DOHH2 (cell line): ENCODE data around the gene POLA1.

Experiments used
- H3F3A ChIP-seq: fragments of 200-600 bp; sonication (generic), shearing (Covaris generic); 2 replicates; pipeline ENCODE4 v1.6.0; 2016; ENCODE audit warnings: antibody characterized with exemption, mild to moderate bottlenecking; ENCODE audit not compliant: control insufficient read depth, insufficient read depth
- H3K27ac ChIP-seq: fragments of 200-600 bp; sonication (generic); 2 replicates; pipeline ENCODE4 v1.5.1; 2014; ENCODE audit warnings: low read depth, mild to moderate bottlenecking, low read length, moderate library complexity
- H3K27me3 ChIP-seq: fragments of 200-600 bp; sonication (generic); 2 replicates; pipeline ENCODE4 v1.6.1; 2014; ENCODE audit warnings: mild to moderate bottlenecking, low read length, mixed read lengths; ENCODE audit not compliant: control insufficient read depth
- H3K36me3 ChIP-seq: fragments of 200-600 bp; sonication (generic); 2 replicates; pipeline ENCODE4 v1.6.1; 2014; ENCODE audit warnings: mild to moderate bottlenecking, low read length, moderate library complexity, mixed read lengths; ENCODE audit not compliant: control insufficient read depth
- H3K4me1 ChIP-seq: fragments of 200-600 bp; sonication (generic); 2 replicates; pipeline ENCODE4 v1.6.1; 2014; ENCODE audit warnings: mild to moderate bottlenecking, low read length, mixed read lengths; ENCODE audit not compliant: control insufficient read depth
- H3K4me2 ChIP-seq: fragments of 200-600 bp; sonication (generic); 2 replicates; pipeline ENCODE4 v1.6.0; 2014; ENCODE audit warnings: mild to moderate bottlenecking, low read length, moderate library complexity
- H3K4me3 ChIP-seq: fragments of 200-600 bp; sonication (generic); 2 replicates; pipeline ENCODE4 v1.5.1; 2014; ENCODE audit warnings: mild to moderate bottlenecking, low read length, mixed read lengths
- H3K79me2 ChIP-seq: fragments of 200-600 bp; sonication (generic); 2 replicates; pipeline ENCODE4 v1.6.1; 2014; ENCODE audit warnings: mild to moderate bottlenecking, low read length, mixed read lengths; ENCODE audit not compliant: control insufficient read depth
- H3K9me2 ChIP-seq: fragments of 200-600 bp; sonication (generic); replicated peaks from 2 replicates; pipeline ENCODE4 v1.6.1; 2014; ENCODE audit warnings: mild to moderate bottlenecking, low read length, mixed read lengths; ENCODE audit not compliant: control insufficient read depth
- H3K9me3 ChIP-seq: fragments of 200-600 bp; sonication (generic); 2 replicates; pipeline ENCODE4 v1.6.1; 2014; ENCODE audit warnings: antibody characterized with exemption, low read length, mixed read lengths; ENCODE audit not compliant: control insufficient read depth, insufficient read depth
- H4K20me1 ChIP-seq: fragments of 200-600 bp; sonication (generic); 2 replicates; pipeline ENCODE4 v1.6.0; 2014; ENCODE audit warnings: low read depth, mild to moderate bottlenecking, antibody characterized with exemption, low read length, moderate library complexity; ENCODE audit not compliant: control insufficient read depth, insufficient read depth
- EZH2phosphoT487 ChIP-seq: fragments of 200-600 bp; sonication (generic); IDR thresholded peaks from 2 replicates; pipeline ENCODE4 v1.6.1; 2017; ENCODE audit warnings: borderline replicate concordance, mild to moderate bottlenecking, antibody characterized with exemption, low read length, moderate library complexity, mixed read lengths
- TF ChIP-seq, protein P1 (sequence below): fragments of 200-600 bp; sonication (generic); IDR thresholded peaks from one replicate; pipeline ENCODE4 v1.5.1; 2014; ENCODE audit warnings: antibody characterized with exemption, mild to moderate bottlenecking, low read depth, low read length; ENCODE audit not compliant: poor library complexity, severe bottlenecking

Gene POLA1

GRCh38 chrX:25004485-25005032, 310.8 kb downstream of the POLA1 start:
- Histone ChIP-seq H3K79me2 (no peaks in the 10 kb centered on the region), H3K9me3 (no peaks in the 10 kb centered on the region), H3K36me3 (no peaks in the 10 kb centered on the region), H3K4me3 (no peak overlapping the region), H4K20me1 (no peaks in the 10 kb centered on the region), H3K27ac (no peak overlapping the region), H3K9me2 (no peaks in the 10 kb centered on the region), H3F3A (no peaks in the 10 kb centered on the region), H3K4me1 (no peaks in the 10 kb centered on the region), H3K4me2 (no peak overlapping the region), H3K27me3 (peaks cover 4% of the 10 kb centered on the region; the same call in 1 of the 2 replicates)
- TF ChIP-seq EZH2phosphoT487: no peak
- TF ChIP-seq, protein P1, sequence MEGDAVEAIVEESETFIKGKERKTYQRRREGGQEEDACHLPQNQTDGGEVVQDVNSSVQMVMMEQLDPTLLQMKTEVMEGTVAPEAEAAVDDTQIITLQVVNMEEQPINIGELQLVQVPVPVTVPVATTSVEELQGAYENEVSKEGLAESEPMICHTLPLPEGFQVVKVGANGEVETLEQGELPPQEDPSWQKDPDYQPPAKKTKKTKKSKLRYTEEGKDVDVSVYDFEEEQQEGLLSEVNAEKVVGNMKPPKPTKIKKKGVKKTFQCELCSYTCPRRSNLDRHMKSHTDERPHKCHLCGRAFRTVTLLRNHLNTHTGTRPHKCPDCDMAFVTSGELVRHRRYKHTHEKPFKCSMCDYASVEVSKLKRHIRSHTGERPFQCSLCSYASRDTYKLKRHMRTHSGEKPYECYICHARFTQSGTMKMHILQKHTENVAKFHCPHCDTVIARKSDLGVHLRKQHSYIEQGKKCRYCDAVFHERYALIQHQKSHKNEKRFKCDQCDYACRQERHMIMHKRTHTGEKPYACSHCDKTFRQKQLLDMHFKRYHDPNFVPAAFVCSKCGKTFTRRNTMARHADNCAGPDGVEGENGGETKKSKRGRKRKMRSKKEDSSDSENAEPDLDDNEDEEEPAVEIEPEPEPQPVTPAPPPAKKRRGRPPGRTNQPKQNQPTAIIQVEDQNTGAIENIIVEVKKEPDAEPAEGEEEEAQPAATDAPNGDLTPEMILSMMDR: no peak

- no peaks in the 10 kb centered on the region for H3K79me2 ChIP-seq
- H3K4me2 ChIP-seq: no peak overlapping the region
- H3K4me1 ChIP-seq: no peaks in the 10 kb centered on the region
- H3K4me3 ChIP-seq: no peak overlapping the region
- no peaks in the 10 kb centered on the region for H3K9me3 ChIP-seq
- no peaks in the 10 kb centered on the region for H3F3A ChIP-seq
- no peak overlapping the region for H3K27ac ChIP-seq
- H3K36me3 ChIP-seq: no peaks in the 10 kb centered on the region
- peaks cover 5% of the 10 kb centered on the region; the same call in 1 of the 2 replicates for H3K27me3 ChIP-seq
- TF ChIP-seq, protein P1: no peak
- TF ChIP-seq EZH2phosphoT487: no peak
- no peaks in the 10 kb centered on the region for H4K20me1 ChIP-seq
- H3K9me2 ChIP-seq: no peaks in the 10 kb centered on the region
Measured at GRCh38 chrX:25005034-25005381, 311.3 kb downstream of the POLA1 start.

DNA sequence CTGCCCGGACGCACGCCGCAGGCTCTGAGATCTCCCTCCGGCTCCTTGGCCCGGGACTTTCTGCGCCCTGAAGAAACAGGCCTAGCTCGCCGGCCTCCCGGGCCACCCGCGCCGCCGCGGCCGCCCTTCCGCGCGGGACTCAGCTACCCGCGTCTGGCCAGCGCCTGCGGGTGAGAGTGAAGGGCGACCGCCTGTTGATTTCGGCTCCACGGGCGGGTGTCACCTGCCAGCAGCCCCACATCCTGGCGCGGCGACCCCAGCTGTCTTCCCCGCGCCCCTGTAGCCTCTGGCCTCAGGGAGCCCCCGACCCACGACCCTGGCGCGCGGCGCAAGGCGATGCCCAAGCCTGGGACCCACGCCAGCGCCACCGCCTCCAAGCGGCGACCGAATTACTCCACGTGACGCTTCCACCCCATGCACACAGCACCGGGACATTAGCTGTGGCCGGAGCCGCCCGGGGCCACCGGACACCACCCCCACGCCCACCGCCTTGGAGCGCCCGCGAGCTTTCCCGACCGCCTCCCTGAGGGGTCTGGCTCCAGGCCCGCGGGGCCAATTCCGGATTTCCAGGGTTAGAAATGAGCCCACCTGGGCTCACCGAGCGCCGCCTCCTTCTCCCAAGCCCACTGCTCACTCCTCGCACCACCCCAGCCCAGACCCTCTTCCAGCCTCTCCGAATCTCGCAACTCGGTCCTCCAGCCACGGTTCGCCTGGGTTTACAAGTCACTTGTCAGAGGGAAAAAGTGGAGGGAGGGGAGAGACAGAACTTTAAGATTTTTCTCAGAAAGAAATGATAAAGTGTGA, 311.9 kb downstream of the POLA1 start:
- no peaks in the 10 kb centered on the region for H3K79me2 ChIP-seq

More for the DNA sequence above, 311.9 kb downstream of the POLA1 start:
- Histone ChIP-seq H3K9me2 (no peaks in the 10 kb centered on the region), H3K36me3 (no peaks in the 10 kb centered on the region), H3K27ac (no peak overlapping the region), H3F3A (no peaks in the 10 kb centered on the region), H3K4me1 (no peaks in the 10 kb centered on the region), H3K4me2 (no peak overlapping the region), H3K27me3 (peaks cover 5% of the 10 kb centered on the region; the same call in 1 of the 2 replicates), H3K4me3 (no peak overlapping the region), H3K9me3 (no peaks in the 10 kb centered on the region), H4K20me1 (no peaks in the 10 kb centered on the region)
- no peak for TF ChIP-seq EZH2phosphoT487
- TF ChIP-seq, protein P1: no peak
